HepG2 (cell line): ENCODE results near the gene SMPD1. TPM values are rescaled to one million over a fixed set of nuclear protein-coding genes. Genes with fewer than 3 reads are reported as not detected.

ENCODE experiments used
- FOXA3 ChIP-seq: IDR thresholded peaks from 2 replicates; pipeline ENCODE4 v1.6.1; 2016; ENCODE audit warnings: missing genetic modification reagents, missing compliant biosample characterization
- HMG20B ChIP-seq: conservative IDR thresholded peaks from 2 replicates; pipeline ENCODE4 v1.6.1; 2016; ENCODE audit warnings: missing genetic modification reagents, missing compliant biosample characterization
- HNF4G ChIP-seq, 2 experiments: sonication (generic) in 1 of 2; formaldehyde crosslinking in 1 of 2; IDR thresholded peaks; 2 replicates each; pipeline versions ENCODE4 v1.4.0 to v1.6.1; 2011 to 2020; ENCODE audit warnings: borderline replicate concordance in 2 of 2, low read depth in 2 of 2, mild to moderate bottlenecking in 2 of 2, low read length in 1 of 2, missing genetic modification reagents in 1 of 2, moderate library complexity in 1 of 2
- KDM2A ChIP-seq: sonication (generic); formaldehyde crosslinking; IDR thresholded peaks from 2 replicates; pipeline ENCODE4 v1.4.0; 2020; ENCODE audit warnings: low read depth, missing genetic modification reagents, borderline replicate concordance
- MXI1 ChIP-seq: IDR thresholded peaks from 3 replicates; pipeline ENCODE4 v1.6.1; 2012; ENCODE audit warnings: low read depth, low read length, inconsistent platforms, borderline replicate concordance
- NFE2L2 ChIP-seq: fragments of 150-350 bp; IDR thresholded peaks from 2 replicates; pipeline ENCODE4 v1.6.1; 2014; ENCODE audit warnings: low read length
- PPARG ChIP-seq: conservative IDR thresholded peaks from 2 replicates; pipeline ENCODE4 v1.6.1; 2016; ENCODE audit warnings: missing biosample characterization, missing genetic modification reagents
- RERE ChIP-seq: IDR thresholded peaks from 2 replicates; pipeline ENCODE4 v1.6.1; 2016; ENCODE audit warnings: low read depth, missing genetic modification reagents, missing compliant biosample characterization
- SMAD9 ChIP-seq: sonication (generic); formaldehyde crosslinking; IDR thresholded peaks from 2 replicates; pipeline ENCODE4 v1.5.1; 2020; ENCODE audit warnings: mild to moderate bottlenecking, missing genetic modification reagents
- SMC3 ChIP-seq: IDR thresholded peaks from 2 replicates; pipeline ENCODE4 v1.6.1; 2011; ENCODE audit warnings: low read length, improper control_type of control experiment
- THYN1 ChIP-seq: sonication (generic); formaldehyde crosslinking; IDR thresholded peaks from 2 replicates; pipeline ENCODE4 v1.8.1; 2023; ENCODE audit warnings: low read depth, mild to moderate bottlenecking, moderate library complexity, missing genetic modification reagents, borderline replicate concordance
- ZBED4 ChIP-seq: sonication (generic); formaldehyde crosslinking; IDR thresholded peaks from 2 replicates; pipeline ENCODE4 v1.4.0; 2020; ENCODE audit warnings: missing genetic modification reagents, borderline replicate concordance
- ZNF484 ChIP-seq: sonication (generic); formaldehyde crosslinking; IDR thresholded peaks from 2 replicates; pipeline ENCODE4 v1.5.1; 2020; ENCODE audit warnings: mild to moderate bottlenecking, low read depth, missing genetic modification reagents, borderline replicate concordance
- ZNF574 ChIP-seq: sonication (generic); formaldehyde crosslinking; IDR thresholded peaks from 2 replicates; pipeline ENCODE4 v1.4.0; 2020; ENCODE audit warnings: missing genetic modification reagents
- ZNF788 ChIP-seq: sonication (generic); formaldehyde crosslinking; IDR thresholded peaks from 2 replicates; pipeline ENCODE4 v1.5.0; 2020; ENCODE audit warnings: mild to moderate bottlenecking, missing genetic modification reagents, borderline replicate concordance
- ZSCAN21 ChIP-seq: sonication (generic); formaldehyde crosslinking; IDR thresholded peaks from 2 replicates; pipeline ENCODE4 v1.8.0; 2022; ENCODE audit warnings: mild to moderate bottlenecking, missing genetic modification reagents, moderate library complexity, borderline replicate concordance
- polyA plus RNA-seq, 8 experiments: library from polyadenylated mRNA; depleted of rRNA in 3 of 8; stranded (reverse) in 7 of 8; unstranded in 1 of 8; fragments of >200 nt; fragmentation: Illumina TruSeq in 4 of 8; extraction: Trizol in 4 of 8; gene quantifications; 2 replicates each; pipeline versions ENCODE4 v1.2.1 to v1.2.3, GENCODE V29; 2011 to 2016; ENCODE audit warnings: low read depth in 4 of 8, missing spikeins in 1 of 8, mixed read lengths in 1 of 8; ENCODE audit not compliant: insufficient read depth in 1 of 8
- total RNA-seq, 5 experiments: library from RNA; depleted of rRNA; stranded (reverse); fragments of >200 nt; fragmentation: Illumina TruSeq; extraction: Trizol; gene quantifications; 2 replicates each; pipeline ENCODE4 v1.2.3, GENCODE V29; 2016; ENCODE audit warnings: low read depth in 1 of 5

The SMPD1 gene
- total and polyA plus RNA-seq, 2 of the 13 experiments (the other 11 are each of a cell fraction or from before 2014, with no cell fraction given): 6.3 to 8.4 TPM

GRCh38 chr11:6353367-6353987 lies 36.8 kb upstream of the SMPD1 start (continued):
- TF ChIP-seq FOXA3 (CRISPR knock-in tag): peak; percentile 52
- 0 out of 2 replicates have a peak, but pooled peaks have one; percentile 60 for TF ChIP-seq HMG20B (CRISPR knock-in tag)
- peak; percentile 73 for TF ChIP-seq SMC3
- peak; percentile 23; the same call in 1 of the 2 replicates for TF ChIP-seq ZBED4 (CRISPR knock-in tag)
- no peak for TF ChIP-seq ZSCAN21 (CRISPR knock-in tag)
- no peak for TF ChIP-seq SMAD9 (CRISPR knock-in tag)
- TF ChIP-seq MXI1: peak; percentile 41; the same call in 1 of the 3 replicates
- TF ChIP-seq ZNF788: peak; percentile 65; the same call in 1 of the 2 replicates
- peak; percentile 78 for TF ChIP-seq PPARG (CRISPR knock-in tag)
- peak; percentile 93 for TF ChIP-seq HNF4G (IDR thresholded peaks at IDR 0.05; ENCODE audit: borderline replicate concordance, low read depth, low read length)
- TF ChIP-seq HNF4G (CRISPR knock-in tag; IDR thresholded peaks at IDR 0.05; ENCODE audit: borderline replicate concordance, low read depth): peak; percentile 63; the same call in 1 of the 2 replicates
- TF ChIP-seq KDM2A (CRISPR knock-in tag): peak; percentile 54; the same call in 1 of the 2 replicates
- no peak for TF ChIP-seq ZNF484
- no peak for TF ChIP-seq THYN1 (CRISPR knock-in tag)
- TF ChIP-seq NFE2L2: no peak
- TF ChIP-seq RERE (CRISPR knock-in tag): 0 out of 2 replicates have a peak, but pooled peaks have one; percentile 20
- peak; percentile 27; the same call in 1 of the 2 replicates for TF ChIP-seq ZNF574 (CRISPR knock-in tag)
